ENCODE measurements around the gene KAT6B.

GRCh38 chr10:74867351-74867750 is 41.0 kb downstream of the KAT6B start:
- TF ChIP-seq POLR2AphosphoS5 (IDR thresholded peaks at IDR 0.05) (no peak), CTCF (IDR thresholded peaks at IDR 0.05) (no peak), POLR2A (IDR thresholded peaks at IDR 0.05) (no peak), EP300 (IDR thresholded peaks at IDR 0.05) (no peak)

All from stomach (tissue), 4 donors.